Measurements from ENCODE around the gene AKT2. TPM values are rescaled to one million over a fixed set of nuclear protein-coding genes. Genes with fewer than 3 reads are reported as not detected.

The AKT2 gene
- total and polyA plus RNA-seq, 10 of the 15 experiments (the other 5 are each of a cell fraction or from before 2014, with no cell fraction given) = 1.0 to 185 (median 71.5) TPM

- TF ChIP-seq, protein P1, sequence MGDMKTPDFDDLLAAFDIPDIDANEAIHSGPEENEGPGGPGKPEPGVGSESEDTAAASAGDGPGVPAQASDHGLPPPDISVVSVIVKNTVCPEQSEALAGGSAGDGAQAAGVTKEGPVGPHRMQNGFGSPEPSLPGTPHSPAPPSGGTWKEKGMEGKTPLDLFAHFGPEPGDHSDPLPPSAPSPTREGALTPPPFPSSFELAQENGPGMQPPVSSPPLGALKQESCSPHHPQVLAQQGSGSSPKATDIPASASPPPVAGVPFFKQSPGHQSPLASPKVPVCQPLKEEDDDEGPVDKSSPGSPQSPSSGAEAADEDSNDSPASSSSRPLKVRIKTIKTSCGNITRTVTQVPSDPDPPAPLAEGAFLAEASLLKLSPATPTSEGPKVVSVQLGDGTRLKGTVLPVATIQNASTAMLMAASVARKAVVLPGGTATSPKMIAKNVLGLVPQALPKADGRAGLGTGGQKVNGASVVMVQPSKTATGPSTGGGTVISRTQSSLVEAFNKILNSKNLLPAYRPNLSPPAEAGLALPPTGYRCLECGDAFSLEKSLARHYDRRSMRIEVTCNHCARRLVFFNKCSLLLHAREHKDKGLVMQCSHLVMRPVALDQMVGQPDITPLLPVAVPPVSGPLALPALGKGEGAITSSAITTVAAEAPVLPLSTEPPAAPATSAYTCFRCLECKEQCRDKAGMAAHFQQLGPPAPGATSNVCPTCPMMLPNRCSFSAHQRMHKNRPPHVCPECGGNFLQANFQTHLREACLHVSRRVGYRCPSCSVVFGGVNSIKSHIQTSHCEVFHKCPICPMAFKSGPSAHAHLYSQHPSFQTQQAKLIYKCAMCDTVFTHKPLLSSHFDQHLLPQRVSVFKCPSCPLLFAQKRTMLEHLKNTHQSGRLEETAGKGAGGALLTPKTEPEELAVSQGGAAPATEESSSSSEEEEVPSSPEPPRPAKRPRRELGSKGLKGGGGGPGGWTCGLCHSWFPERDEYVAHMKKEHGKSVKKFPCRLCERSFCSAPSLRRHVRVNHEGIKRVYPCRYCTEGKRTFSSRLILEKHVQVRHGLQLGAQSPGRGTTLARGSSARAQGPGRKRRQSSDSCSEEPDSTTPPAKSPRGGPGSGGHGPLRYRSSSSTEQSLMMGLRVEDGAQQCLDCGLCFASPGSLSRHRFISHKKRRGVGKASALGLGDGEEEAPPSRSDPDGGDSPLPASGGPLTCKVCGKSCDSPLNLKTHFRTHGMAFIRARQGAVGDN (IDR thresholded peaks at IDR 0.05) = no peak
- TF ChIP-seq YY1 (IDR thresholded peaks at IDR 0.05; ENCODE audit: low read depth, low read length) = no peak
Observed at GRCh38 chr19:40314656-40315055, 29.5 kb upstream of the AKT2 start (continued).

DNA sequence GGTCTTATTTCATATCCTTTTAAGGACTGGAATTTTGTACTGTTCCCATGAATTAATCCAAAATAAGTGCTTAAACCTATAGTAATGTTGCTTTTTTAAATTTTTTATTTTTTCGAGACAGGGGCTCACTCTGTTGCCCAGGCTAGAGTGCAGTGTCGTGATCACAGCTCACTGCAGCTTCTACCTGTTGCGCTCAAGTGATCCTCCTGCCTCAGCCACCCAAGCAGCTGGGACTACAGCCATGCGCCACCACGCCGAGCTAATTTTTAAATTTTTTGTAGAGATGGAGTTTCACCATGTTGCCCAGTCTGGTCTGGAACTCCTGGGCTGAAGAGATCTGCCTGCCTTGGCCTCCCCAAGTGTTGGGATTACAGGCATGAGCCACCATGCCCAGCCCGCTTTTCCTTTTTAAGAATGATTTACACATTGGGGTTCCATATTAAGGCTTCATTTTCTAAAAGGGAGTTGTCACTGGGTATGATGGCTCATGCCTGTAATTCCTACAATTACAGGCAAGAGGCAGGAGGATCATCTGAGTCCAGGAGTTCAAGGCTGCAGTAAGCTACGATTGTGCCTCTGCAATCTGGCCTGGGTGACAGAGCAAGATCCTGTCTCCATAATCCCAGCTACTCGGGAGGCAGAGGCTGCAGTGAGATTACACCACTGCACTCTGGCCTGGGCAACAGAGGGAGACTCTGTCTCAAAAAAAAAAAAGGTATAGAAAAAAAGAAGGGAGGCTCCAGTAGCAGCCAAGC lies 28.3 kb upstream of the AKT2 start:
- Histone ChIP-seq H3K9me3 (replicated peaks; ENCODE audit: control insufficient read depth, insufficient read depth, low read length) (no peaks in the 10 kb centered on the region), H3K27ac (ENCODE audit: control insufficient read depth, insufficient read depth) (no peak overlapping the region), H3K27me3 (replicated peaks in 1 of 2; ENCODE audit: control insufficient read depth in 2 of 2, insufficient read depth in 2 of 2, low read length in 1 of 2) (no peaks in the 10 kb centered on the region), H3K4me1 (ENCODE audit: control insufficient read depth, insufficient read depth, low read length) (no peaks in the 10 kb centered on the region), H3K4me2 (ENCODE audit: control insufficient read depth, insufficient read depth) (no peak overlapping the region), H3K79me2 (ENCODE audit: control insufficient read depth, insufficient read depth, low read length) (no peaks in the 10 kb centered on the region), H2AFZ (ENCODE audit: control insufficient read depth, low read depth, low read length) (no peak overlapping the region), H3K36me3 (ENCODE audit: control insufficient read depth in 2 of 2, insufficient read depth in 2 of 2, low read length in 1 of 2) (peaks cover 3 to 4% of the 10 kb centered on the region in 2 experiments; a peak in 2 of 4 replicates), H3K9ac (ENCODE audit: control insufficient read depth, insufficient read depth, low read length) (no peak overlapping the region), H4K20me1 (ENCODE audit: control insufficient read depth, insufficient read depth) (no peaks in the 10 kb centered on the region), H3K4me3 (no peak overlapping the region)
- ATAC-seq = no peak
- ChIA-PET CTCF (interaction anchor here (3.7 kb wide), 1 partner anchor 8 kb away, joined by 18 read pairs; no protein-coding TSS in a partner anchor), POLR2A (no interaction called here), RAD21 (ENCODE audit: unreplicated experiment) (interaction anchor here (1.2 kb wide), 1 partner anchor 8 kb away, joined by 4 read pairs; no protein-coding TSS in a partner anchor), SMC1A (ENCODE audit: uncharacterized antibody, unreplicated experiment) (interaction anchor here (3.0 kb wide), 1 partner anchor 8 kb away, joined by 9 read pairs; no protein-coding TSS in a partner anchor)
- FAIRE-seq = no peak
- BruUV-seq (replicated peaks) = no TSS peak
- no peak for DNase-seq (ENCODE audit: low read depth, low spot score)
- TF ChIP-seq RFX5 (IDR thresholded peaks at IDR 0.05; ENCODE audit: low read depth, low read length) = no peak
- TF ChIP-seq ZSCAN29 (IDR thresholded peaks at IDR 0.05) = no peak
- TF ChIP-seq MYB (IDR thresholded peaks at IDR 0.05; ENCODE audit: borderline replicate concordance, low read depth, low read length) = no peak
- TF ChIP-seq FOS (IDR thresholded peaks at IDR 0.05; ENCODE audit: borderline replicate concordance, extremely low read depth, insufficient read length) = no peak
- TF ChIP-seq KAT2A (conservative IDR thresholded peaks at IDR 0.05; ENCODE audit: control insufficient read depth, low read depth, low read length) = no peak
- no peak for TF ChIP-seq SMARCA5 (IDR thresholded peaks at IDR 0.05)
- TF ChIP-seq HSF1 (IDR thresholded peaks at IDR 0.05; ENCODE audit: low read depth, low read length) = no peak
- no peak for TF ChIP-seq HDAC6 (IDR thresholded peaks at IDR 0.05; ENCODE audit: unreplicated experiment)
- no peak for TF ChIP-seq ESRRA (IDR thresholded peaks at IDR 0.05; ENCODE audit: low read length)
- no peak for TF ChIP-seq WRNIP1 (IDR thresholded peaks at IDR 0.05; ENCODE audit: borderline replicate concordance, low read depth, low read length)
- TF ChIP-seq IKZF1 (conservative IDR thresholded peaks at IDR 0.05) = no peak
- TF ChIP-seq MYC (IDR thresholded peaks at IDR 0.05; ENCODE audit: insufficient read depth, insufficient read length, insufficient replicate concordance, low read length, severe bottlenecking) = no peak
- TF ChIP-seq JUNB (IDR thresholded peaks at IDR 0.05) = no peak
- TF ChIP-seq CREB1 (IDR thresholded peaks at IDR 0.05; ENCODE audit: low read depth) = no peak
- intact Hi-C loops (cut with micrococcal nuclease; ENCODE audit: unreplicated experiment) (no loop called here), in situ Hi-C loops (cut with MboI) (no loop called here)
- 98% methylated on average over 9 of the region's 9 CpGs for WGBS (ENCODE audit: insufficient coverage, insufficient replicate concordance, low lambda C conversion rate, missing lambda C conversion rate)

All from GM12878 (cell line).